Vagina (tissue), 2 donors: ENCODE data around the gene BICD1. TPM values are rescaled to one million over a fixed set of nuclear protein-coding genes. Genes with fewer than 3 reads are reported as not detected.

ENCODE experiments used
- DNase-seq, 2 donors: peaks; one replicate each; pipeline ENCODE4 v3.0.0-alpha.2; 2017; ENCODE audit errors: extremely low spot score in 2 of 2
- H3K27ac ChIP-seq: fragments of 200-600 bp; sonication (generic); one replicate; pipeline ENCODE4 v1.5.1; 2019
- H3K27me3 ChIP-seq: fragments of 200-600 bp; sonication (generic); one replicate; pipeline ENCODE4 v1.5.1; 2019
- H3K36me3 ChIP-seq, 2 donors: fragments of 200-600 bp; sonication (generic); one replicate each; pipeline ENCODE4 v1.5.1; 2017 to 2019
- H3K4me1 ChIP-seq: fragments of 200-600 bp; sonication (generic); one replicate; pipeline ENCODE4 v1.5.1; 2019
- H3K4me3 ChIP-seq, 2 donors: fragments of 200-600 bp; sonication (generic); 1 replicate in 1 of 2; 2 replicates in 1 of 2; pipeline ENCODE4 v1.5.1; 2016 to 2019
- H3K9me3 ChIP-seq: fragments of 200-600 bp; sonication (generic); one replicate; pipeline ENCODE4 v1.5.1; 2019
- POLR2A ChIP-seq, 2 donors: fragments of 450-650 bp; IDR thresholded peaks; one replicate each; pipeline ENCODE4 v1.6.1; 2017; ENCODE audit warnings: antibody characterized with exemption in 2 of 2, mild to moderate bottlenecking in 2 of 2, moderate library complexity in 2 of 2
- POLR2AphosphoS5 ChIP-seq, 2 donors: sonication (generic); formaldehyde crosslinking; IDR thresholded peaks; one replicate each; pipeline ENCODE4 v1.9.0; 2017; ENCODE audit warnings: antibody characterized with exemption in 2 of 2, mild to moderate bottlenecking in 2 of 2, low read depth in 1 of 2; ENCODE audit not compliant: insufficient read depth in 1 of 2
- intact Hi-C: fragments of 100-400 bp; cut with DNase I; formaldehyde crosslinking; loops from one replicate; pipeline ENCODE4 v1.15.1; 2023
- total RNA-seq: library from RNA; depleted of rRNA; stranded (reverse); fragments of >200 nt; gene quantifications from one replicate; pipeline ENCODE4 v1.2.3, GENCODE V29; 2016
- TF ChIP-seq, protein P1 (sequence below), 3 experiments: fragments of 450-650 bp in 2 of 3; fragments of 200-600 bp in 1 of 3; sonication (generic) in 1 of 3; IDR thresholded peaks; one replicate each; pipeline ENCODE4 v1.5.1; 2017 to 2019; ENCODE audit warnings: antibody characterized with exemption in 3 of 3, mild to moderate bottlenecking in 2 of 3, moderate library complexity in 2 of 3

The BICD1 gene
- total RNA-seq, 1 donor from 2014 or later, result 19.6 TPM

DNA sequence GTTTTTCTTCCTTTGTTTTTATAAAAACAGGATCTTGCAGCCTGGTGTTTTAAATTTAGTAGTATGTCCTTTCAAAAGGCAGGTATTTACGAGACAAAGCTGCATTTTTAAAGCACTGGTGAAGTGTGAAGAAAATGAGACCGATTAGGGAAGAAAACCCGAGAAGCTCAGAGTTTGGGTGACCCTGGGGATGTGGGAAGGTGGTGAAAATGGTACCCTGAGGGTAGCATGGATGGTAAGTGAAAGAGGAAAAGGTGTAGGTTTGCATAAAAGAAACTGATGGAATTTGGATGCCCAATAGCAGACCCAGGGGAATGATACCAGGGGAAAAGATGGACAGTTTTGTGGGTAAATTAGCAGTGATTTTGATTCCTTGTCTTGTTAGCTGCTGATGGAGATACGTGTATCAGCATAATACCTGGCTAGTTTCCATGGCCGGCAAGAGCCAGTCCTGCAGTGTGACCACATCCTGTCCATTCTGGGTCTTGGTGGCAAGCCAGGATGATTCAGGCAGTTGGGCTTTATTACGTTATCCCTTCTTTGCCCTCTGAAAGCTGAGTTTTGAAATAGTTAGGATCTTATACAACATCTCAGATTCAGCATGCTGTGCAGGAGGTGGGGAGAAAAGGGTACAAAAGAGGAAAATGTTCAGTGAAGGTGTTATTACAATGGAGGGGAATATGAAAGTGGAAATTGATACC lies 8.9 kb downstream of the BICD1 start:
- peak in 1 of 2 donors; percentile 91 for DNase-seq
- H3K4me3 ChIP-seq, result no peak overlapping the region

DNA sequence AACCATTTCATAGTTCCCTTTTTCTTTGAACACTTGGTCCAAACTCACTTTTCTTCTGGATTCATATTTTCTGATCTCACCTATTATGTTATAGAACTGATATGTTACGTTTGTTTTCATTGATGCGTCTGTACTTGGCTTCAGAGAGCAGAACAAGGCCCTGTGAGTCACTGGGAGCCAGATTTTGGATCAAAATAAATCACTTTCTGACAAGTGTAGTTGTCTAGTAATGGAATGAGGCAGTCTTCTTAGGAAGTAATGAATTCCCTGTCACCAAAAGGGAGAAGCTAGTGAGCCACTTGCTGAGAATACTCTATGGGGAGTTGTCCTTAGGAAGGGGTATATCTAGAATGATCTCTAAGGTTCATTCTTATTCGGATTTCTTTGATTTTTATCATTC lies 10.2 kb downstream of the BICD1 start:
- no peak for DNase-seq
- Histone ChIP-seq H3K9me3 (no peaks in the 10 kb centered on the region), H3K4me1 (peaks cover 10% of the 10 kb centered on the region), H3K27ac (no peak overlapping the region), H3K4me3 (no peak overlapping the region), H3K27me3 (no peaks in the 10 kb centered on the region), H3K36me3 (no peaks in the 10 kb centered on the region)
- TF ChIP-seq POLR2AphosphoS5 (IDR thresholded peaks at IDR 0.05; ENCODE audit: insufficient read depth in 1 of 2, low read depth in 1 of 2) (no peak), POLR2A (IDR thresholded peaks at IDR 0.05) (no peak)
- TF ChIP-seq, protein P1, sequence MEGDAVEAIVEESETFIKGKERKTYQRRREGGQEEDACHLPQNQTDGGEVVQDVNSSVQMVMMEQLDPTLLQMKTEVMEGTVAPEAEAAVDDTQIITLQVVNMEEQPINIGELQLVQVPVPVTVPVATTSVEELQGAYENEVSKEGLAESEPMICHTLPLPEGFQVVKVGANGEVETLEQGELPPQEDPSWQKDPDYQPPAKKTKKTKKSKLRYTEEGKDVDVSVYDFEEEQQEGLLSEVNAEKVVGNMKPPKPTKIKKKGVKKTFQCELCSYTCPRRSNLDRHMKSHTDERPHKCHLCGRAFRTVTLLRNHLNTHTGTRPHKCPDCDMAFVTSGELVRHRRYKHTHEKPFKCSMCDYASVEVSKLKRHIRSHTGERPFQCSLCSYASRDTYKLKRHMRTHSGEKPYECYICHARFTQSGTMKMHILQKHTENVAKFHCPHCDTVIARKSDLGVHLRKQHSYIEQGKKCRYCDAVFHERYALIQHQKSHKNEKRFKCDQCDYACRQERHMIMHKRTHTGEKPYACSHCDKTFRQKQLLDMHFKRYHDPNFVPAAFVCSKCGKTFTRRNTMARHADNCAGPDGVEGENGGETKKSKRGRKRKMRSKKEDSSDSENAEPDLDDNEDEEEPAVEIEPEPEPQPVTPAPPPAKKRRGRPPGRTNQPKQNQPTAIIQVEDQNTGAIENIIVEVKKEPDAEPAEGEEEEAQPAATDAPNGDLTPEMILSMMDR (IDR thresholded peaks at IDR 0.05), result no peak
- intact Hi-C loops, result no loop called here

More for the DNA sequence above, 8.9 kb downstream of the BICD1 start:
- Histone ChIP-seq H3K27me3 (no peaks in the 10 kb centered on the region), H3K9me3 (no peaks in the 10 kb centered on the region), H3K4me1 (peaks cover 10% of the 10 kb centered on the region), H3K36me3 (no peaks in the 10 kb centered on the region), H3K27ac (peak overlapping the region; percentile 59)
- intact Hi-C loops, result no loop called here
- TF ChIP-seq POLR2A (IDR thresholded peaks at IDR 0.05), result no peak
- peak in 1 of 2 donors; percentile 73 for TF ChIP-seq POLR2AphosphoS5 (IDR thresholded peaks at IDR 0.05; ENCODE audit: insufficient read depth in 1 of 2, low read depth in 1 of 2)
- TF ChIP-seq, protein P1 (IDR thresholded peaks at IDR 0.05), result no peak

DNA sequence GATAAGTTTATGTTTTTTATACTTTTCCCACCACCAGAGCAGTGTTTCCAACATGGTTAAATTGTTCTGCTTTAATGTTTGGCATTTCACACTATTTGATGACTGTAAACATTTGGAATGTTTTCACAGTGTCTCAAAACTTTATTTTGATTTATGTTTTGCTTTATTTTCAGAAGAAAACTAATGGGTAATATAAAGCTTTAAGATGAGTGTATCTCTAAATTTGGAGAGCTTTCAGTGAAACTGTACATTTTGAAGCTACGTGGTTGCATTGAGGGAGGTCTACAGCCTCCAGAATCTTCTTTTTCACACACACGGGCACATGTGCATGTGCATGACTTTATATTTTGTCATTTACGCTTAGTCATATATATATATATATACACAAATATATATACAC lies 10.7 kb downstream of the BICD1 start:
- Histone ChIP-seq H3K27ac (no peak overlapping the region), H3K27me3 (no peaks in the 10 kb centered on the region)
- intact Hi-C loops, result no loop called here

DNA sequence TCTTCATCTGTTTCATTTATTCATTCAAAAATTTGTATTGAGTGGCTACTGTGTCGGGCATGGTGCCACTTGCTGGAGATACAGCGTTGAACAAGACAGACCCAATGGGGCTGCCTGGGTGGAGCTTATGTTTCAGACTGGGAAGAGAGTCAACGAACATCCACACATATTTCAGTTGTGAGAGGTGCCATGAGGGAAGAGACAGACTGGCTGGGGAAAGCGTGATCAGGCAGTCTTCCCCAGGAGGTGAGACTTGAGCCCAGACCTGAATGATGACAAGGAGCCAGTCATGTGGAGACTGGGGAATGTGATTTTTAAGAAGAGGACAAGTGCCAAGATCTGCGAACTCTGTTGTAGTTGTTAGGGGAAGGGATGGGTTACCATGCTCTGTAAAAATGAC lies 12.2 kb downstream of the BICD1 start:
- Histone ChIP-seq H3K27ac (no peak overlapping the region), H3K27me3 (no peaks in the 10 kb centered on the region), H3K4me3 (no peak overlapping the region), H3K9me3 (no peaks in the 10 kb centered on the region), H3K36me3 (no peaks in the 10 kb centered on the region), H3K4me1 (peaks cover 10% of the 10 kb centered on the region)
- intact Hi-C loops, result no loop called here
- no peak for DNase-seq
- no peak for TF ChIP-seq POLR2A (IDR thresholded peaks at IDR 0.05)
- TF ChIP-seq POLR2AphosphoS5 (IDR thresholded peaks at IDR 0.05; ENCODE audit: insufficient read depth in 1 of 2, low read depth in 1 of 2), result no peak
- TF ChIP-seq, protein P1 (IDR thresholded peaks at IDR 0.05), result no peak

More for the DNA sequence above, 10.7 kb downstream of the BICD1 start:
- no peaks in the 10 kb centered on the region for H3K36me3 ChIP-seq
- DNase-seq, result no peak
- H3K4me1 ChIP-seq, result peaks cover 10% of the 10 kb centered on the region
- TF ChIP-seq POLR2AphosphoS5 (IDR thresholded peaks at IDR 0.05; ENCODE audit: insufficient read depth in 1 of 2, low read depth in 1 of 2) (no peak), POLR2A (IDR thresholded peaks at IDR 0.05) (no peak)
- TF ChIP-seq, protein P1 (IDR thresholded peaks at IDR 0.05), result no peak
- H3K4me3 ChIP-seq, result no peak overlapping the region
- H3K9me3 ChIP-seq, result no peaks in the 10 kb centered on the region

DNA sequence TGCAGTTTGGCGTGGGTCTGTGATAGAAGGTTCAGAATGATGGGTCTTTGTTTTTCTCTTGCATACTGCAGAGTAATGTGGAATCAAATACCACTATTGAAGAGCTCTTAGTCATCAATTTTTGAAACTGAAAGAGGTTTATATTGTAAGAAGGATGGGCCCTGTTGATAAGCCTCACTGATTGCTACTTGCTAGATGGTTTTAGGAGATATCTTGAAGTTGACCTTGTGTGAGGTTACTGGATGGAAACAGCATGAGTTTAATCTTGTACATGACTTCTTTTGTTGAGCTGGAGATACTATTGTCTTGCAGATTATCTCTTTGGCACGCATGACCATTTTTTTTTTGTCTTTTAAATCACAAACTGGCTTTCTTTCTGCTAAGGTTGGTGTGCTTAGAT lies 13.8 kb downstream of the BICD1 start:
- Histone ChIP-seq H3K36me3 (no peaks in the 10 kb centered on the region), H3K4me3 (no peak overlapping the region), H3K9me3 (no peaks in the 10 kb centered on the region), H3K27ac (no peak overlapping the region), H3K4me1 (peaks cover 8% of the 10 kb centered on the region), H3K27me3 (no peaks in the 10 kb centered on the region)
- no peak for DNase-seq
- intact Hi-C loops, result no loop called here
- no peak for TF ChIP-seq POLR2AphosphoS5 (IDR thresholded peaks at IDR 0.05; ENCODE audit: insufficient read depth in 1 of 2, low read depth in 1 of 2)
- TF ChIP-seq, protein P1 (IDR thresholded peaks at IDR 0.05), result no peak
- TF ChIP-seq POLR2A (IDR thresholded peaks at IDR 0.05), result no peak
